A673 (cell line): Measurements from ENCODE around the gene RASAL2.

Experiments
- CTCF ChIP-seq: fragments of 300-800, 200-600 bp; sonication (generic); conservative IDR thresholded peaks from 2 replicates; pipeline ENCODE4 v1.5.1; 2017; ENCODE audit warnings: low read depth, mild to moderate bottlenecking, antibody characterized with exemption, low read length, moderate library complexity, mixed read lengths
- EZH2 ChIP-seq: fragments of 200-600 bp; sonication (generic); IDR thresholded peaks from 2 replicates; pipeline ENCODE4 v1.6.1; 2017; ENCODE audit warnings: borderline replicate concordance, low read depth, mild to moderate bottlenecking, mixed read lengths, antibody characterized with exemption, low read length; ENCODE audit not compliant: poor library complexity, severe bottlenecking

DNA sequence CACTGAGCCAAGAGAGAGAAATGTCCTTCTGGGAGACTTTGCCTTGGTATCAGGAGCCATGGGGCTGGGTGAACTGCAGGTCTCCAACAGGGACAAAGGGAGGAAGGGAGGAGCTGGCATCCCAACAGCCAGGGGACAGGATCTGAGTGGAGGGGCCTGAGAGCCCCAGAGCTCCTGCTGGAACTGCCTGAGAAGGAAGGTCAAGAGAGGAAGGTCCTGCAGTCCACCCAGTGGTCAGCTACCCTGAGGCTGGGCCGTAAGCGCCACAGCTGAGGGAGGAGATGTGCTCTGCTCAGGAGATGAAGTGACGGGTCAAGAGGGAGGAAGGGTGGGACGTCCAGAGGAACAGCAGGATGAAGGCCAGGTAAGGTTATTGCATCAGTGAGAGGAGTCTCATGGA is 410.4 kb downstream of the RASAL2 start:
- no peak for TF ChIP-seq CTCF
- TF ChIP-seq EZH2: no peak
